PFSK-1 (cell line): ENCODE measurements around the gene IGSF21.

ENCODE experiments used
- POLR2AphosphoS5 ChIP-seq: IDR thresholded peaks from 2 replicates; pipeline ENCODE4 v1.6.1; 2012; ENCODE audit warnings: low read depth, mild to moderate bottlenecking, control low read depth, low read length, moderate library complexity
- SIN3A ChIP-seq: IDR thresholded peaks from 2 replicates; pipeline ENCODE4 v1.6.1; 2012; ENCODE audit warnings: mild to moderate bottlenecking, low read length, moderate library complexity, borderline replicate concordance; ENCODE audit not compliant: insufficient read depth

GRCh38 chr1:18363436-18363835 lies 255.8 kb downstream of the IGSF21 start:
- TF ChIP-seq SIN3A (no peak), POLR2AphosphoS5 (no peak)
